ENCODE data around the gene ADAM12. TPM values are rescaled to one million over a fixed set of nuclear protein-coding genes. Genes with fewer than 3 reads are reported as not detected.
"Not testable (repeated sequence)": the region's sequence is repeated elsewhere in the genome, so short reads cannot be mapped to it uniquely, and the experiment has no call there.

ADAM12 gene
- total RNA-seq, 1 donor from 2014 or later = 3.7 TPM

GRCh38 chr10:126175641-126176262, 212.5 kb downstream of the ADAM12 start:
- no peaks in the 10 kb centered on the region for H3K9me3 ChIP-seq
- peak overlapping the region; percentile 37 for H3K27ac ChIP-seq
- intact Hi-C loops (cut with DNase I) = no loop called here

GRCh38 chr10:126172755-126173154, 215.5 kb downstream of the ADAM12 start:
- H3K36me3 ChIP-seq; H3K4me3 ChIP-seq; H3K27ac ChIP-seq; intact Hi-C loops (cut with DNase I); DNase-seq (ENCODE audit: extremely low spot score in 2 of 2); H3K9me3 ChIP-seq; H3K27me3 ChIP-seq; H3K4me1 ChIP-seq: not testable (repeated sequence)

More at GRCh38 chr10:126175641-126176262, 212.5 kb downstream of the ADAM12 start:
- DNase-seq (ENCODE audit: extremely low spot score in 2 of 2) = no peak
- TF ChIP-seq POLR2AphosphoS5 (IDR thresholded peaks at IDR 0.05; ENCODE audit: insufficient read depth in 1 of 2, low read depth in 1 of 2) (no peak), POLR2A (IDR thresholded peaks at IDR 0.05) (no peak)
- TF ChIP-seq, protein P1, sequence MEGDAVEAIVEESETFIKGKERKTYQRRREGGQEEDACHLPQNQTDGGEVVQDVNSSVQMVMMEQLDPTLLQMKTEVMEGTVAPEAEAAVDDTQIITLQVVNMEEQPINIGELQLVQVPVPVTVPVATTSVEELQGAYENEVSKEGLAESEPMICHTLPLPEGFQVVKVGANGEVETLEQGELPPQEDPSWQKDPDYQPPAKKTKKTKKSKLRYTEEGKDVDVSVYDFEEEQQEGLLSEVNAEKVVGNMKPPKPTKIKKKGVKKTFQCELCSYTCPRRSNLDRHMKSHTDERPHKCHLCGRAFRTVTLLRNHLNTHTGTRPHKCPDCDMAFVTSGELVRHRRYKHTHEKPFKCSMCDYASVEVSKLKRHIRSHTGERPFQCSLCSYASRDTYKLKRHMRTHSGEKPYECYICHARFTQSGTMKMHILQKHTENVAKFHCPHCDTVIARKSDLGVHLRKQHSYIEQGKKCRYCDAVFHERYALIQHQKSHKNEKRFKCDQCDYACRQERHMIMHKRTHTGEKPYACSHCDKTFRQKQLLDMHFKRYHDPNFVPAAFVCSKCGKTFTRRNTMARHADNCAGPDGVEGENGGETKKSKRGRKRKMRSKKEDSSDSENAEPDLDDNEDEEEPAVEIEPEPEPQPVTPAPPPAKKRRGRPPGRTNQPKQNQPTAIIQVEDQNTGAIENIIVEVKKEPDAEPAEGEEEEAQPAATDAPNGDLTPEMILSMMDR (IDR thresholded peaks at IDR 0.05) = no peak
- H3K36me3 ChIP-seq = no peaks in the 10 kb centered on the region
- H3K27me3 ChIP-seq = no peaks in the 10 kb centered on the region
- H3K4me3 ChIP-seq = no peak overlapping the region
- H3K4me1 ChIP-seq = peaks cover 5% of the 10 kb centered on the region

GRCh38 chr10:126171555-126171954, 216.7 kb downstream of the ADAM12 start:
- TF ChIP-seq POLR2AphosphoS5 (IDR thresholded peaks at IDR 0.05; ENCODE audit: insufficient read depth in 1 of 2, low read depth in 1 of 2) (no peak), POLR2A (IDR thresholded peaks at IDR 0.05) (no peak)
- TF ChIP-seq, protein P1 (IDR thresholded peaks at IDR 0.05) = no peak
- DNase-seq (ENCODE audit: extremely low spot score in 2 of 2) = no peak
- H3K9me3 ChIP-seq = no peaks in the 10 kb centered on the region
- H3K4me3 ChIP-seq = no peak overlapping the region
- no peaks in the 10 kb centered on the region for H3K27me3 ChIP-seq
- no peaks in the 10 kb centered on the region for H3K36me3 ChIP-seq
- intact Hi-C loops (cut with DNase I) = no loop called here
- H3K27ac ChIP-seq = no peak overlapping the region
- H3K4me1 ChIP-seq = peaks cover 5% of the 10 kb centered on the region

GRCh38 chr10:126170776-126171175, 217.5 kb downstream of the ADAM12 start:
- intact Hi-C loops (cut with DNase I) = no loop called here
- Histone ChIP-seq H3K9me3 (no peaks in the 10 kb centered on the region), H3K4me3 (no peak overlapping the region), H3K27ac (no peak overlapping the region), H3K4me1 (peaks cover 4% of the 10 kb centered on the region), H3K27me3 (no peaks in the 10 kb centered on the region), H3K36me3 (no peaks in the 10 kb centered on the region)
- DNase-seq (ENCODE audit: extremely low spot score in 2 of 2) = no peak
- no peak for TF ChIP-seq POLR2A (IDR thresholded peaks at IDR 0.05)
- TF ChIP-seq, protein P1 (IDR thresholded peaks at IDR 0.05) = no peak
- TF ChIP-seq POLR2AphosphoS5 (IDR thresholded peaks at IDR 0.05; ENCODE audit: insufficient read depth in 1 of 2, low read depth in 1 of 2) = no peak

DNA sequence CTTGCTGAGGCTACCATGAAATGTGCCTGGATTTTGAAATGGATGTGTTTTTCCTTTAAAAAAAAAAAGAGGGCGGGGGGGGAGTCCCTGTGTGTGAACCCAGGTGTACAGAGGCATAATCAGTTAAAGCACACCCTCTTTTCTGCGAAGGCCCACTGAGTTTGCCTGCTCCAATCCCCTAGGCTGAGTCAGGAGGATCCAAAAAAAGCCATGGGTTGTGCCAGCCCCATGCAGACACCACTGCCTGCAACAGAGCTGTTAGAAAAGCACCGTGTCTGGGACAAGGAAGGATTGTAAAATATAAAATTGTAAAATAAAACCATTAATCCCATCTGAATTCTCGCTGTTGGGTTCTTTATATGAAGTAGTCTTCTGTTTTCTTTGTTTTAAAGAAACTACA, 217.9 kb downstream of the ADAM12 start:
- intact Hi-C loops (cut with DNase I) = no loop called here
- H3K36me3 ChIP-seq = no peaks in the 10 kb centered on the region
- H3K9me3 ChIP-seq = no peaks in the 10 kb centered on the region
- H3K27me3 ChIP-seq = no peaks in the 10 kb centered on the region
- no peak overlapping the region for H3K4me3 ChIP-seq
- no peak for DNase-seq (ENCODE audit: extremely low spot score in 2 of 2)
- no peak for TF ChIP-seq POLR2A (IDR thresholded peaks at IDR 0.05)
- TF ChIP-seq, protein P1 (IDR thresholded peaks at IDR 0.05) = no peak
- H3K27ac ChIP-seq = no peak overlapping the region
- H3K4me1 ChIP-seq = no peaks in the 10 kb centered on the region
